Activated T-cell treated with anti-CD3 and anti-CD28 coated beads, Interleukin-2, amount 50 U/mL, for 4 hours (primary cell): Measurements from ENCODE around the gene MADD. TPM values are rescaled to one million over a fixed set of nuclear protein-coding genes. Genes with fewer than 3 reads are reported as not detected.

Experiments
- ATAC-seq, 2 donors: fragments of 200-7000 bp; cut with Tn5 transposase; one replicate each; pipeline ENCODE4 v1.10.0; 2021
- DNase-seq: peaks from one replicate; pipeline ENCODE4 v3.0.0-alpha.2; 2020
- H3K27me3 Mint-ChIP-seq: one replicate; pipeline ENCODE4 v1.8.0; 2021; ENCODE audit warnings: low read depth, mixed read lengths
- H3K36me3 Mint-ChIP-seq: one replicate; pipeline ENCODE4 v1.8.0; 2022; ENCODE audit warnings: mixed read lengths; ENCODE audit not compliant: insufficient read depth
- H3K4me1 Mint-ChIP-seq: one replicate; pipeline ENCODE4 v1.8.0; 2021; ENCODE audit warnings: low read depth, mixed read lengths
- H3K4me3 Mint-ChIP-seq: one replicate; pipeline ENCODE4 v1.8.0; 2021; ENCODE audit warnings: mild to moderate bottlenecking, moderate library complexity, mixed read lengths
- H3K9me3 Mint-ChIP-seq: one replicate; pipeline ENCODE4 v1.8.0; 2021; ENCODE audit warnings: mixed read lengths
- total RNA-seq, 3 donors: library from RNA; stranded (reverse); gene quantifications; one replicate each; pipeline ENCODE4 v1.2.1, GENCODE V29; 2021

MADD gene
- 10 to 100 TPM; 51.2 to 55.6 (median 54.5) TPM for total RNA-seq

DNA sequence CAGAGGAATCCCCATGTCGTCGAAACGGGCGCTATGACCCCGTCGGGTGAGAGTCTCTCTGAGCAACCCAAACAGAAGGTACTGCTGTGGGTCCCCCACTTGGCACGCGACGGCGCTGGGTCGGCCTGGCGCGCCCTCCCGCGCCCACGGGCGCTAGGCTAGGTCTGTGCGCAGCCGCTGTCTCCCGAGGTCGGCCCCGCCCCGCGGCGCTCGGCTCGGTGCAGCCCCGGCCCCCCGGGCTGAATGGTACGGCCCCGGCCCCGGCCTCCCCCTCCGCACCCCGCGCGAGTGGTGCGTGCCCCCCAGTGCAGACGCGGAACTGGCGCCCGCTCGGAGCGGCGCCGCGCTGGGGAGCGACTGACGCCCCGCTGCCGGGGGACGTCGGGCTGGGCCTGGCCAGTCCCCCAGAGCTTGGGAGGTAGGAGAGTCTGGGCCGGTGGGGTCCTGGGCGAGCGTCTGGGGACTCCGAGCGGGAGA, at the start of gene MADD:
MADD (plus strand) TSS at position 305 of the 477 bp plus-strand sequence.
- H3K4me3 Mint-ChIP-seq: peak within 1 kb of the TSS; percentile 92
- ATAC-seq (peak; percentile 83 to 86), DNase-seq (peak; percentile 90)
- peaks cover 58% of the 10 kb centered on the region for H3K4me1 Mint-ChIP-seq
- no peaks in the 10 kb centered on the region for H3K27me3 Mint-ChIP-seq
- H3K9me3 Mint-ChIP-seq: no peaks in the 10 kb centered on the region
- H3K36me3 Mint-ChIP-seq: peaks cover 9% of the 10 kb centered on the region

DNA sequence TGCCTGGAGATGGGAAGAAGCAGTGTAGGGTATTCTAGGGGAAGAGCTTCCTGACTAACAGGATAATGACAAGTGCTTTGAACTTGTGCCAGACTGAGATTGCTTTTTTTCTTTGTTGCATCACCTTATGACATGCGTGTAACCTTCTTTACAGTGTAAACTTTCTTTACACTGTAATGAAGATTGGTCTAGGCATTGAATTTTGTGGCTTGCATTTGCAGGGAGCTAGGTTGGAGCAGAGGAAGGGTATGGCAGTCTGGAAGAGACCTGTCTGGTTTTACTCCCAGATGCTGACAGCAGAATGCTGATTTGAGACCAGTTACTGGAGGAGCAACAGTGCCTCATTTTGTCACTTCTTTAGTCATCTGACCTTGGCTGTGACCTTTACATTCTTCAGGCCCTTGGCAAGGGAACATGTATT, 49.5 kb upstream of the MADD start:
- H3K27me3 Mint-ChIP-seq: no peaks in the 10 kb centered on the region
- DNase-seq: no peak
- peaks cover 32% of the 10 kb centered on the region for H3K36me3 Mint-ChIP-seq
- H3K9me3 Mint-ChIP-seq: no peaks in the 10 kb centered on the region
- peaks cover 45% of the 10 kb centered on the region for H3K4me1 Mint-ChIP-seq
- H3K4me3 Mint-ChIP-seq: no peak overlapping the region
- ATAC-seq: no peak

GRCh38 chr11:47222696-47223095, 47.2 kb upstream of the MADD start:
- H3K4me3 Mint-ChIP-seq: no peak overlapping the region

GRCh38 chr11:47225552-47226400, 44.2 kb upstream of the MADD start:
- ATAC-seq (peak; percentile 99 to 100), DNase-seq (no peak)
- Mint-ChIP-seq H3K27me3 (no peaks in the 10 kb centered on the region), H3K4me1 (peaks cover 17% of the 10 kb centered on the region), H3K36me3 (peaks cover 25% of the 10 kb centered on the region), H3K9me3 (no peaks in the 10 kb centered on the region), H3K4me3 (peak overlapping the region; percentile 19)

More at GRCh38 chr11:47222696-47223095, 47.2 kb upstream of the MADD start:
- Mint-ChIP-seq H3K9me3 (no peaks in the 10 kb centered on the region), H3K4me1 (peaks cover 37% of the 10 kb centered on the region), H3K36me3 (peaks cover 35% of the 10 kb centered on the region), H3K27me3 (no peaks in the 10 kb centered on the region)
- ATAC-seq: no peak
- DNase-seq: no peak

DNA sequence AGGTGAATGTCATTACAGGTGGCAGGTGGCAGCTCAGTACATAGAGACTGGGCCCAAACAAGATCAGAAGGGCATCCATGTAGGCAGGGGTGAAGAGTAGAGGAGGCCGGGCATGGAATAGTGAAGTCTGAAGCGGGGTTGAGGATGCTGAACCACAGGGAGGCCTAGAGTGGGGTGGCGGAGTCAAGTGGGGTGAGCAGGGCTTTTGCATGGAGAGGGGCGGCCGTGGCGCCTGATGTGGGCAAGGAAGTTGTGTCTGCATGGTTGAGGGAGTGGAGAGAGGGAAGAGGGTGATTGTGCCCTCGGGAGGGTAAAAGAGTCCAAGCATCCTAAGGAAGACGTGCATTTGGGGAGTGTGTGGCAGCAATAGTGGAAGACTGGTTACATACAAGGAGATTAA, 40.8 kb upstream of the MADD start:
- peaks cover 19% of the 10 kb centered on the region for H3K4me1 Mint-ChIP-seq
- H3K36me3 Mint-ChIP-seq: peaks cover 22% of the 10 kb centered on the region
- no peak for ATAC-seq
- no peaks in the 10 kb centered on the region for H3K27me3 Mint-ChIP-seq
- DNase-seq: no peak
- no peaks in the 10 kb centered on the region for H3K9me3 Mint-ChIP-seq
- no peak overlapping the region for H3K4me3 Mint-ChIP-seq

- Mint-ChIP-seq H3K4me1 (peaks cover 27% of the 10 kb centered on the region), H3K9me3 (no peaks in the 10 kb centered on the region), H3K27me3 (no peaks in the 10 kb centered on the region), H3K36me3 (peaks cover 29% of the 10 kb centered on the region), H3K4me3 (no peak overlapping the region)
- DNase-seq (no peak), ATAC-seq (no peak)
Observed at GRCh38 chr11:47233051-47233450, 36.9 kb upstream of the MADD start.

GRCh38 chr11:47233989-47234668, 35.8 kb upstream of the MADD start:
- H3K4me3 Mint-ChIP-seq: peak overlapping the region; percentile 27
- no peak for DNase-seq
- peaks cover 25% of the 10 kb centered on the region for H3K36me3 Mint-ChIP-seq
- peak; percentile 11 to 52 for ATAC-seq
- peaks cover 27% of the 10 kb centered on the region for H3K4me1 Mint-ChIP-seq
- H3K9me3 Mint-ChIP-seq: no peaks in the 10 kb centered on the region
- H3K27me3 Mint-ChIP-seq: no peaks in the 10 kb centered on the region

- Mint-ChIP-seq H3K9me3 (no peaks in the 10 kb centered on the region), H3K4me3 (peak overlapping the region; percentile 27), H3K36me3 (peaks cover 24% of the 10 kb centered on the region), H3K27me3 (no peaks in the 10 kb centered on the region), H3K4me1 (peaks cover 27% of the 10 kb centered on the region)
- DNase-seq (peak; percentile 47), ATAC-seq (peak; percentile 67 to 71)
Observed at GRCh38 chr11:47234669-47235100, 35.2 kb upstream of the MADD start.

- ATAC-seq (peak; percentile 4 to 32), DNase-seq (no peak)
- Mint-ChIP-seq H3K4me1 (peaks cover 27% of the 10 kb centered on the region), H3K36me3 (peaks cover 28% of the 10 kb centered on the region), H3K9me3 (no peaks in the 10 kb centered on the region), H3K4me3 (peak overlapping the region; percentile 27), H3K27me3 (no peaks in the 10 kb centered on the region)
Observed at GRCh38 chr11:47235163-47235562, 34.8 kb upstream of the MADD start.

- DNase-seq: no peak
Observed at GRCh38 chr11:47236482-47236881, 33.5 kb upstream of the MADD start.

DNA sequence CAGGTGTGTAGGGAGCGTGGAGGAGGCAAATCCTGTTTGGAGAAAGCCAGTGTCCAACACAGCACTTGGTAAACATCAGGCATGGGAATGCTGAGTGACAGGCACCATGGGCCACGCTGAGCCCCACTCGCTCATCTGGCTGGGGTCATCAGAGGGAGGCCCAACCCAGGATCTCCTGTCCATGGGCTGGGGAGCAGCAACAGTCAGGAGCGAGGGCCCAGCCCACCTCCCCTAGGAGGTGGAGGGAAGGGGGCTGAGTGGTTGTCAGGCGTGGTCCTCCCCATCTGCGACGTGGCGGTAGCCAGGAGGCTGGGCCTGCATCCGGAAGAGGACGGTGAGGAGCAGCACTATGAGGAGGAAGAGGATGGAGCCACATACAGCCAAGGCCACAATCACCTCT, 30.1 kb upstream of the MADD start:
- no peaks in the 10 kb centered on the region for H3K27me3 Mint-ChIP-seq
- DNase-seq: no peak
- no peak overlapping the region for H3K4me3 Mint-ChIP-seq
- no peaks in the 10 kb centered on the region for H3K9me3 Mint-ChIP-seq
- no peak for ATAC-seq
- peaks cover 51% of the 10 kb centered on the region for H3K36me3 Mint-ChIP-seq
- H3K4me1 Mint-ChIP-seq: peaks cover 15% of the 10 kb centered on the region

More at GRCh38 chr11:47236482-47236881, 33.5 kb upstream of the MADD start:
- Mint-ChIP-seq H3K36me3 (peaks cover 33% of the 10 kb centered on the region), H3K9me3 (no peaks in the 10 kb centered on the region), H3K4me1 (peaks cover 27% of the 10 kb centered on the region), H3K4me3 (no peak overlapping the region), H3K27me3 (no peaks in the 10 kb centered on the region)
- ATAC-seq: no peak

DNA sequence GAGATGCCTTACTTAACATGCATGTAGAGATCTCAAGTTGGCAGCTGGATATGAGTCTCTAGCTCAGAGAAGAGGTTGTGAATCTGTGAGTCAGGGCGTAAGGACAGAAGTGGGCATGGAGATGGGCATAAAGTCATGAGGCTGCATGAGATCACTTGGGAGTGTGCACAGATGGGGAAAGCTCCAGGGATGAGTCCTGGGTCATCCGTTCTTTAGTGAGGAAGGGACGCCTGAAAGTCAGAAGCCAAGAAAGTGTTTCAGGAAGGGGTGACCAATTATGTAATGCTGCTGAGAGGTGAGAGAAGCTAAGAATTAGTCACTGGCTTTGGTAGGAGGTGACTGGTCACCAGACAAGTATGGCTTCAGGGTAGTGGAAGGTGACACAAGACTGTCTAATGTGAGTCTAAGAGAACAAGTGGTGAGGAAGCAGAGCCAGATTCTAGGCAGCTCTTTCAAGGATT, 28.1 kb upstream of the MADD start:
- Mint-ChIP-seq H3K27me3 (no peaks in the 10 kb centered on the region), H3K9me3 (no peaks in the 10 kb centered on the region), H3K4me1 (peaks cover under 1% of the 10 kb centered on the region), H3K36me3 (peaks cover 40% of the 10 kb centered on the region), H3K4me3 (no peak overlapping the region)
- DNase-seq (no peak), ATAC-seq (peak; percentile 10 to 29)

- Mint-ChIP-seq H3K27me3 (no peaks in the 10 kb centered on the region), H3K4me1 (no peaks in the 10 kb centered on the region), H3K9me3 (no peaks in the 10 kb centered on the region), H3K4me3 (no peak overlapping the region), H3K36me3 (peaks cover 36% of the 10 kb centered on the region)
- DNase-seq: no peak
- ATAC-seq: no peak
Observed at GRCh38 chr11:47242596-47243192, 27.2 kb upstream of the MADD start.

DNA sequence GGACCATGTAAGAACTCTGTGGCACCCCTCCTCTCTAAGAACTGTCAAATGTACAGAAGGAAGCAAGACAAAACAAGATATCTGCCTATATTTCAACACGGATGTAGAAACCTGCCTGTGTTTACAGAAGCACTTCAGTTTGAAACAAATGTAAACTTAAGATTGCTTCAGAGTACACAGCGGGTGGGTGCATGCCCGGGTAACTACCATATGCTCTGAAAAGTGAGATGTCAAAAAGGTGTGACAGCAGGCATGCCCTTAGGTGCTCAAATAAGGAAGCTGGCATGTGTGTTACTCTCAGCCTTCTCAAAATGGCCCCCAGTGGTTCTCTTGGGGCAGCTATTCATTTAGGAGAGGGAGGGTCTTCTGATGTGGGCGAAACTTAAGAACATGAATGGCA, 26.5 kb upstream of the MADD start:
- no peaks in the 10 kb centered on the region for H3K27me3 Mint-ChIP-seq
- H3K4me1 Mint-ChIP-seq: peaks cover 5% of the 10 kb centered on the region
- H3K36me3 Mint-ChIP-seq: peaks cover 30% of the 10 kb centered on the region
- no peak overlapping the region for H3K4me3 Mint-ChIP-seq
- no peaks in the 10 kb centered on the region for H3K9me3 Mint-ChIP-seq
- DNase-seq: no peak
- no peak for ATAC-seq
